GM21360 (cell line): Measurements from ENCODE around the gene ST3GAL6.
"Not testable (repeated sequence)": the region's sequence is repeated elsewhere in the genome, so short reads cannot be mapped to it uniquely, and the experiment has no call there.

Experiments used
- ATAC-seq: cut with Tn5 transposase; IDR thresholded peaks from one replicate; pipeline ENCODE4 v1.9.1; 2021; ENCODE audit warnings: mild to moderate bottlenecking, moderate library complexity; ENCODE audit not compliant: unreplicated experiment

ST3GAL6 gene

DNA sequence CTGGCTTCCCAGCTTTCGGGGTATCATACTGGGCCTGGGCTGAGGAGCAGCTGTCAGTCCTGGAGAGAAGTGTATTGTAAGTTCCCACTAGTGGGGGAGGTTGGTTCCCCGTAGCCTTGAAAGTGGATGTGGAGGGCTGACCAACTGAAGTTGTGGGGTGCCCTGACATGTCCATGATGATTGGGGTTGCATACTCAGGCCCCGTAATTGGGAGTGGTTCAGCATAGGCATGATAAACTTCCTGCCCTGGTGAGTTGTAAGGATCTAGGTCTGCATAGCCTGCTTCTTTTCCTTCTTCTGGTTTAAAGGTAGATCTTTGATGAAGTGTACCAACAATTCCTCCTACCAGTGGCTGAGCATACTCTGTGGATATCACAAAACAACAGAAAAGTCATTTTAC, 36.3 kb downstream of the ST3GAL6 start:
- ATAC-seq = no peak

DNA sequence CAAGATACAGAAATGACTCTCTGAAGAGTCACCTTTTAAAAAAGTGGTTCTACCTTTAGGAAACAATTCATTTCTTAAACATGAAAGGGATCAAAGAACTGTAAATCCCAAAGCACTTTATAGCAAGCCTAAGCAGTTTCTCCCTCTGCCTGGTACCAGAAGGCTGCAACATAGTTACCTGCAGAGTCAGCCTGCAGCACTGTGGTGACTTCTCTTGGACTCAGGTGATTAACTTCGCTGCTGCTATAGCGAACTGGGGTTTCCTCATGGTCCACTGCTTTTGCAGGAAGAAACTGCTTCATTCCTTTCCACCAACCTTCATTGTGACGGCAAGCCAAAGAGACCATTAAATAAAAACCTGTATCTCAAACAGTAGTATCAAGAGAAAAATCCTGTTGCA, 37.3 kb downstream of the ST3GAL6 start:
- ATAC-seq = no peak

DNA sequence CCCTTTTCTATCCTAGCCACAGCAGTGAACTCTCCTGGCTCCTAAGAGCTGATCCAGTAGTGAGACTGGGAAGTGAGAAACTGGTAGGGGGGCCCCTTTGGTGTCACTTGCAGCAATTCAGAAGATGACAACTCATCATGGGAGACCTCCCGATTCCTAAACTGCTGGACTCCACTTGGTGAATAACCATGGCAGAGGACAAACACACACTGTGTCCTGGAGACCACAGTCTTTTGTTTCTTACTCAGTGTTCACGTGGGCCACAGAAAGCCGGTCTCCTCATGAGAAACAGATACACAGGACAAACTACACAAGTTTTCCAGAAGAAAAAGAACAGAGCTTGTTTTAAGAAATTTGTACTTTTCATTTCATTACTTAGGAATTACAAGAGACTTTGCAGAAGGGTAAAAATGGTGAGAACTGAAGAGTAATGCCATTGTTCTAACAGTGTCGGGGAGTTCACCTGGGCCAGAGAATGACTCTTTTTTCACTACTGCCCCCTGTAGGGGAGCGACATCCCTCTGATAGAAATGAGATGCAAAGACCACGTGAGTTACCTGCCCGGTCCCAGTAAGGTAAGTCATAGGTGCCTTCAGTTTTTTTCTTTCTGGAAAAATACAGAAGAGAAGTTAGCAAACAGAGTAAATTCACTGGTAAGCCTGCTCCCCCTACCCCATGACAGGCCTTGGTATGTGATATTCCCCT, 38.1 kb downstream of the ST3GAL6 start:
- ATAC-seq = no peak

DNA sequence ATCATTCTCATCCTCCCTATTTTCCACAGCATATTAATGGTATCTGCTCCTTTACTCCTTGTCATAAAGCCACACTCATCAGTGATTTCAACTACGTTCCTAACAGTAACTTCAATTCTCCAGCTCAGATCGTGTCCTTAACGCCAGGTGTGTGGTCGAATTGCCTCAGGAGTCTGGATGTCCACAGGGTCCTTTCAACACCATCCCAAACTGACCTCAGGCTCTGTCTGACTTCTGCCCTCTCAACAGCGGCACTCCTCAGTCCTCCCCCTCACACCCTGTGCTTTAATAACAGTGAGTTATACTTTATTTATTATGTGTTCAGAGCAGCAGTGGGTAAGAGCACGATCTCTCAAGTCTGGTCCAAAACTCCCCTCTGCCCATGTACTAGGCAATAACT, 42.4 kb downstream of the ST3GAL6 start:
- no peak for ATAC-seq

DNA sequence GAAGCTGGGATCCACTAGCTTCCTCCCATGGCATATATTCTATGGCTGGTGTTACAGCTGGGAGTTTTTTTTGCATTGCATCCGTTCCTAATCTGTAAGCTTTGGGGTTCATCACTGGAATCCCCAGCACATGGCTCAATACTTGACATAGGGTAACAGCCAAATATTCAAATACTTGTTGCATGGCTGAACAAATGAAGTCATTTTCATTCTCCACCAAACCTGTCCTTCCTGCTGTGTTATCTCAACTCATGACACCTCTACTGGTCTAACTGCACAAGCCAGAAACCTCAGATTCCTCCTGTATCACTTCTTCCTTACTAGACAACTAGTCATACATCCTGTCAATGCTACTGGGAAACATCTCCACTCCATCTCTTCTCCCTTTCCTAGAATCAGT, 43.4 kb downstream of the ST3GAL6 start:
- ATAC-seq = no peak

DNA sequence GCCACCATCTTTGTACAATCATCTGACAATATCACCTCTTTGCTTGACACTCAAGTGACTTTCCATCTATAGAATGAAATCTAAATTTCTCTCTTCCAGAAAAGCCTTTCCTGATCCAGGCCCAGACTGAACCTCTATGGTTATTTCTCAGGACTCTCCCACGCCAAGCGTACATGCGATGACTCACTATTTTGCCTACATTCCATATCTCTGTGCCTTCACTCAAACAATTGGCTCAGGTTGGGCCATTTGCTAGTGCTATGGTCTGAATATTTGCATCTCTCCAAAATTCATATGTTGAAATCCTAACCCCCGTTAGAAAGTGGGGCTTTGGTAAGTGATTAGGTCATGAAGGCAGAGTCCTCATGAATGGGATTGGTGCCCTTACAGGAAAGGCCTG, 43.9 kb downstream of the ST3GAL6 start:
- ATAC-seq = no peak

DNA sequence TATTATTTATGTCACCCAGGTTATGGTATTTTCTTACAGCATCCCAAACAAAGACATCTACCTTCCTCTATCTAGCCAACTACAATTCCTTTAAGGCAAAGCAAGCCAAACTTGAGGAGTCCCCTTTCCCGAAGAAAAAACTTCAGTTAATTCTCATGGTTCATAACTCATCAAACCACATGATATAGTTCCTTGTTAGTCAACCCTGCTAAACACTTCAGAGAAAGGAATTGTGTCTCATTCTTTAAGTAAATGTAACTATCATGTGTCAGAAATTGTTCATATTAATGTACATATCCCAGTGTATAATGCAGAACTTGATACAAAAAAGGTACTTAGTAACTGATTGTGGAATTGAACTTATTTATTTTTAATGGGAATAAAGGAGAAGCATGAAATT, 44.4 kb downstream of the ST3GAL6 start:
- no peak for ATAC-seq

DNA sequence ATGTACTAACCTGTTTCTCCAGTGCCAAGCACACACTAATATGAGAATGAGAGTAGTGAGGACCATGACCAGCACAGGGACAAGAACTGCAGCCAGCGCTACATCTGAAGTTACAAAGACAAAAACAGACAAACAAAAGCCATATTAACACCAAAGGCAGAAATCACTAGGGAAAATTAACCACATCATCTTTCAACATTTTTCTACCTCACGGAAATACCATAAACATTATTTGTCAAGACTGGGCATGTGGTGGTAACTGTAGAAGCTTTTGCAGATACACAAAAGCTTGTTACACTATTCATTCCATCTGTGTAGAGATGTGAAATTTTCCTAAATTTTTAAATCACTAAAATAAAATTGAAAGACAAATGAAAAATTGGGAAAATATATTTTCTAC, 44.9 kb downstream of the ST3GAL6 start:
- no peak for ATAC-seq

DNA sequence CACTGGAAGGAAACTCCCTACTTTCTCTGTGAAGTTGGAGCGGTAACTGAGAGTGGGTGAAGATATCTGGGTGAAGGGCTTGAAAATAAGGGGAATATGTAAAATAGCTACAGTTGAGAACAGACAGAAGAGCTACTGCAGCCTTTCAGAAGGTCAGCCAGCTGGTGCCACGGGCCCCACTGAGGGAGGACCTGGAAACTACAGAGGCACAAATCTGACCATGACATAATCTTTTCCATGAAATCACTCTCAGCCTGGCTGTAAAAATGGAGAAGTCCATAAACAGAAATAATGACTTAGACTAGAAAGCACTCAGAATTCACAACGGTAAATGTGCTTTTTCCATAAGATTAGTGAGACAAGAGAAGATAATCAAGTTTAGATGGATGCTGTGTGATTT, 46.4 kb downstream of the ST3GAL6 start:
- no peak for ATAC-seq

DNA sequence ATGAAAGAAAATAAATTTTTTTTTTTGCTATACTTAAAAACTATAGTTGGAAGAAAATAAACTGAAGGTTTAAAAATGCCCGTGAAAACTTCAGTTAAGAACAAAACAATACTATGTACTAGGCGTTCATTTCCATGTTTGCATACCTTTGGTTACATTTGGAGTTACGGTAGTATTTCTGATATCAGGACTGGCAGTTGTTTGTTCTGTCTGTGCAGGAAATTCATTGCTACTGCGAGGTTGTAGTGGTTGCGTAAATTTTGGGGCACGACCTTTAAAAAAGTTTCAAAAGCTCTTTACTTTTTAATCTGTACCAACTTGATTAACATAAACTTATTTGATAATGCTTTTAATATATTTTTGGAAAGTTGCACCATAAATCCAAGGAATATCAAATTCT, 47.9 kb downstream of the ST3GAL6 start:
- no peak for ATAC-seq

DNA sequence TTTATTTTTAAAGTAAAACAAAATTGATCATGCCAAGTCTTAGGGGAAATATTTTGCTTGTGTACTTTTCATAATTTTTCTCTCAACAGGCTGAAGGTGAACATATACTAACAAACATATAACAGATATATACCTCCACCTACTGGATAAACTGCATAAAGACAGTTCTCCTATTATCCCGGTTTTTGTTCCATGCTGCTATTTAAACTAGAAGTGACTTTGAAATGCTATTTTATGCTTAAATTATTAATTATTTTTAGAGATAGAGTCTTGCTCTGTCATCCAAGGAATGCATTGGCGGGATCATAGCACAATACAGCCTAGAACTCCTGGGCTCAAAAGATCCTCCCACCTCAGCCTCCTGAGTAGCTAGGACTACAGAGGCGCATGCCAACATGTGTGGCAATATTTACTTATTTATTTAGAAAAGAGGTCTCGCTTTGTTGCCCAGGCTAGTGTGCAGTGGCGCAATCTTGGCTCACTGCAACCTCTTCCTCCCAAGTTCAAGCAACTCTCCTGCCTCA, 49.8 kb downstream of the ST3GAL6 start:
- ATAC-seq = no peak

DNA sequence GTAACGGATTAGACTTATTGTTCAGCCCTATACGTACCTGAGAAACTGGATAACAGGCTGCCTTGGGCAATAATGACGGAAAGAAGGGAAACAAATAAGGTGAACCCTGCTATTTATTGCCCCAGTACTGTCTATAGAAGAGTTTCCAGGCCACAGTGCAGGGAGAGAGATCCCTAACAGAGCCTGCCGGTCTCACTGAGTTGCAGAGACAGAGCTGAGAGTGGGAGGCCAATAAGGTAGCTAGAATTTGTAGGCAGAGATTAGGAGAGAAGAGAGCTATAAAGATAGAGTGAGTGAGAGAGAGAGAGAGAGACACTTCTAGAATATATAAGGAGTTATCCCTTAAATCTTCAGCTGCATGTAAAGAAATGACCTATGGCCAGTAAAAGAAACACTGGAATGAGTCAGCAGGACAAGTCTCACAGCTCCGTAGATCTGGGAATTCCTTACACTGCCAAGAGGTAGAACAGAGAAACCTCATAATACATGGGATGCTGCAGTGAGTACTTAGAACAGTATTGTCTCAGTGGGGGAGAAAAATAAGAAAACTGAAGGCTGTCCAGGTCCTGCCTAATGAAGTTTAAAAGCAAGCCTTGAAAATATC, 51.8 kb downstream of the ST3GAL6 start:
- no peak for ATAC-seq

DNA sequence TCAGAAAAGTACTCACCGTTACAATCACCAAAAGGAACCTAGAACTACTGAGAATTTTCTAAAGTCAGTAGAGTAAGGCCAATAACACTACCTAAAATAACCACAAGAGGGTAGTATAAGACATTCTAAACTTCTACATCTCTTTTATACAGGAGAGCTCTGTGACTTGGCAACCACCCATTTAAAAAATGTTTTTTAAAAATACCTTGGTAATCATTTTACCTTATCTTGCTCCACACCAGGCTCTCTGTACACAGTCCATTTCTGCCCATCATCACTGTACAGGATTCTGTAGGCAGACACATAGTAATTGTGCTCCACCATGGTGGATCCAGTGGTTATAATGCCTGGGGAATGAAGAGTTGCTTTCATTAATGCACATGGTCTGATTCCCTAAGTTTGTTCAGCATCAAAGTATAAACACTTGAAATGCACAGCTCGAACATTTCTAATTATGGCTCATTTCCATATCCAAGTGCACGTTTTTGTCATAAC, 54.5 kb downstream of the ST3GAL6 start:
- peak; percentile 73 for ATAC-seq

DNA sequence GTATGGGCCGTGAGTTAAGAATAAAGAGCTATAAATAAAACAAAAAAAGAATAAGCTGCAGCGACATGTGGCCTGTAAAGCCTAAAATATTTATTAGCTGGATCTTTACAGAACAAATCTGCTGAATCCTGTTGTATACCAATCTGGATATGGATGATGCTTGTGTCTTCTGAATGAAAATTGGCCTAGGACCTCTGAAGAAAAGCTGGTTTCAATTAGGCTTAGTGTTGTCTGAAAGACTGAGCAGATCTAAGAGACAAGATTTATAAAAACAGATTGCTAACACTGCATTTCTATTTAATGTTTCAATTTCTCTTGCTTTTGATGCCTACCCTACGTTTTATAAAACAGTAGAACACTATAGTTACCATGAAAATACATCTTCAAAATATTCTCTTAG, 57.9 kb downstream of the ST3GAL6 start:
- ATAC-seq = no peak

DNA sequence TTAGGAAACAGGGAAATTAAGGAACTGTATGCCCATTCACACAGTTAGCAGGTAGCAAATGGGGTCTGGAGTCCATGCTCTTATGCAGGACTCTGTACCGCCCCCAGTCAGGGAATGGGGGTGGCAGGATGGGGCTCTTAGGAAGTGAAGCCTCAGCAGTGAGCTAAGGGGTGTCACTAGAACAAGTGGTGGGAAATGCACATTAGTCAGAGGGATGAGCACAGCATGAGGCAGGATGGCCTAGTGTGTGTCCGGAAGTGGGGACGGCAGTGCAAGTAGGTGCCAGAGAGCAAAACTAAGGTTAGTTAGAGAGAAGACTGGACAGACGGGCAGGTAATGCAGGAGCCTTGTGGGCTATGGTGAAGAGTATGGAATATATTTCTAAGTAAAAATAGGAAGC, 60.7 kb downstream of the ST3GAL6 start:
- no peak for ATAC-seq

DNA sequence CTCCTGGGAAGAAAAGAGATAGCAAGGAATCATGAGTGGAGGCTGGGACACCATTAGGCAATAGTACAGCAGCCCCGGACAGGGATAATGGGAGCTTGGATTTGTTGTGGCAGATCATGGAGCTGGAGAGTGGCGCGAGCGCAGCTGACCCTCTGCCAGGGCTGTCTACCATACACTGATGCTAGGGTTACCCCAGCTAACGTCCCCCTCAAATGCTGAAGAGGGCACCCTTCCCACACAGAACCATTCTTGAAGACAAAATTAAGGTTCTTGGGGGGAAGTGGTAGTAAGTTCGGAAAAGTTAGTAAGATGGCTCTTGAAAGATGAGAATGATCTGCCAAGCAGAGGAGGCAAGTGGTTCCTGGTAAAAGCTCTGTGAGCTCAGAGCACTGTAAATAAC, 61.1 kb downstream of the ST3GAL6 start:
- ATAC-seq = no peak

DNA sequence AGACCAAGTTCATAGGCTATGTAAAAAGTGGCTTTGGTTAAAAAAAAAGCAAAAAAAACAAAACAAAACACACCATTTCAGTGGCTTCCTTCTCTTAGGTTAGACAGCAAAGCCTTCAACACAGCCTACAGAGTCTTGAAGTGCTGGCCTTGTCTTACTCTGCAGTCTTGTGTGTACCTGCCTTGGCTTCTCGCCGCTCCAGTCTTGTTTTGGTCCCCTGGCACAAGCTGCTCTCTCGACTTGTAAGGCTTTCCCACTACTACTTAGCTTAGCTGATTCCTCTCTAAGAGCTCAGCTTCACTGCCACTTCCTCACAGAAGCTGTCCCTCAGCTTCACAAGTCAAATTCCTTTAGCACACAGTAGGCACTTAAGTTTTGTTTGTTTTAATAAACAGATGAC, 63.0 kb downstream of the ST3GAL6 start:
- ATAC-seq = no peak

DNA sequence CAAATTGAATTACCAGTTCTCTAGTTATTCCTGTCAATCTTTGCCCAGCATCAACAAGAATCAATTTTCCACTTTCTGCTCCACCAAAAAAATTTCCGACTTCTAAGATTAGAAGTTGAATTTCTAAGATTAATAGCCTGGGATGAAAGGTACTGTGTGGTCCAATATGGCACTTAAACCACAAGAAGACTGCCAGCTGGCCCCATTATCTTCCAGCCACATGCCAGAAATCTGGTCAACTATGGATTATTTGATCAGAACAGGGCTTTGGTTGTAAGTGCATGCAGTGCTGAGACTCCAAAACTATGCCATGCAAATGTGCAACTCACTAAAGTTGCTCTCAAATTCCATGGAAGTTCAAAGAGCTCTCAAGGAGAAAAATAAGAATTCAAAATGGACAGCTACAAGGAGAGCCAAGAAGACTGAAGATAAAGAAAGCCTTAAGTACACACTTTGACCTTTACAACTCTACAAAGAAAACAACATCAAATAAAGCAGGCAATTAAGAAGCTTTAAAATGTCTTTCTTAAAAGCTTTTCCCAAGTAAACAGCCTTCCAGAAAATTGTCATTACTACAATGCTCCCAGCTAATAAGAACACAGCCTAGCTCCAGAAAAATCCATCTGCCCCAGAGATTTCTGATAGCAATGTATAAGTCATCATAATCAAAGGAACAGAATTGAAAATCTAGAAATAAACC, 64.2 kb downstream of the ST3GAL6 start:
- no peak for ATAC-seq

DNA sequence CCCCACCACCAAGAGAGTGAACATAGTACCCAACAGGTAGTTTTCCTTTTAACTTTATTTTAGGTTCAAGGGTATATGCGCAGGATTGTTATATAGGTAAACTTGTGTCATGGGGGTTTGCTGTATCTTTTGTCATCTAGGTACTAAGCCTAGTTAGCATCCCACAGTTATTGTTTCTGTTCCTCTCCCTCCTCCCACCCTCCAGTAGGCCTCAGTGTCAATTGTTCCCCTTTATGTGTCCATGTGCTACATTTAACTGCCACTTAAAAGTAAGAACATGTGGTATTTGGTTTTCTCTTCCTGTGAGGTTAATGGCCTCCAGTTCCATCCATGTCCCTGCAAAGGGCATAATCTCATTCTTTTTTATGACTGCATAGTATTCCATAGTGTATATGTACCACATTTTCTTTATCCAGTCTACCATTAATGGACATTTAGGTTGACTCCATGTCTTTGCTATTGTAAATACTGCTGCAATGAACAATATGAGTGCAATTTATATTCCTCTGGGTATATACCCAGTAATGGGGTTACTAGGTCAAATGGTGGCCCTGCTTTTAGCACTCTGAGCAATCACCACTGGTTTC, 66.2 kb downstream of the ST3GAL6 start:
- ATAC-seq = no peak

DNA sequence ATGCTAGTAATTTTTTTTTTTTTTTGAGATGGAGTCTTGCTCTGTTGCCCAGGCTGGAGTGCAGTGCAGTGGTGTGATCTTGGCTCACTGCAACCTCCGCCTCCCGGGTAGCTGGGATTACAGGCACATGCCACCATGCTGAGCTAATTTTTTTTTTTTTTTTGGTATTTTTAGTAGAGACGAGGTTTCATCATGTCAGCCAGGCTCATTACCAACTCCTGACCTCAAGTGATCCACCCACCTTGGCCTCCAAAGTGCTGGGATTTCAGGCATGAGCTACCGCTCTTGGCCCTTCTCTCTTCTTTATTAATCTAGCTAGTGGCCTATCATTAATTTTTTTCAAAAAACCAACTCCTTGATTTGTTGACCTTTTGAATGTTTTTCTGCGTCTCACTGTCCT, 67.9 kb downstream of the ST3GAL6 start:
- not testable (repeated sequence) for ATAC-seq

DNA sequence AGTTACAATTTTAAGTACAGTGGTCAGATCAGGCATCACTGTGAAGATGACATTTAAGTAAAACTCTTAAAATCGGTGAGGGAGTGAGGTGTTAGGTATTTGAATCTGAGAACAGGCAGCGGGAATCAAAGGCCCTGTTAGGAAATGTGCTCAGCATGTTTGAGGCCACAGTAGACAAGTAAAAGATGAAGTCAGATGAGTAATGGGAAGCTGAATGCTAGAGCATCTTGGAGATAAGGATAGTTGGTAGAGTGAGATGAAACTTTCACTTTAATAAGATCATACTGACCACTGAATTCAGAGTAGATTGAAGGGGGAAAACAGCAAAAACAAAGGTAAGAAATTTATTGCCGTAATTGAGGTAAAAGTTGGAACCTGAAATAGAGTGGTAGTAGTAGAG, 76.7 kb downstream of the ST3GAL6 start:
- ATAC-seq = no peak
